HG03575 (cell line): ENCODE data around the gene TMPRSS9.

Experiments
- ATAC-seq: cut with Tn5 transposase; IDR thresholded peaks from one replicate; pipeline ENCODE4 v1.9.1; 2021; ENCODE audit not compliant: unreplicated experiment, insufficient number of reproducible peaks, low FRiP score; ENCODE audit errors: extremely low read depth

TMPRSS9 gene

GRCh38 chr19:2355168-2356035, 4.7 kb upstream of the TMPRSS9 start:
- no peak for ATAC-seq

- no peak for ATAC-seq
Observed at GRCh38 chr19:2356036-2356646, 3.9 kb upstream of the TMPRSS9 start.

DNA sequence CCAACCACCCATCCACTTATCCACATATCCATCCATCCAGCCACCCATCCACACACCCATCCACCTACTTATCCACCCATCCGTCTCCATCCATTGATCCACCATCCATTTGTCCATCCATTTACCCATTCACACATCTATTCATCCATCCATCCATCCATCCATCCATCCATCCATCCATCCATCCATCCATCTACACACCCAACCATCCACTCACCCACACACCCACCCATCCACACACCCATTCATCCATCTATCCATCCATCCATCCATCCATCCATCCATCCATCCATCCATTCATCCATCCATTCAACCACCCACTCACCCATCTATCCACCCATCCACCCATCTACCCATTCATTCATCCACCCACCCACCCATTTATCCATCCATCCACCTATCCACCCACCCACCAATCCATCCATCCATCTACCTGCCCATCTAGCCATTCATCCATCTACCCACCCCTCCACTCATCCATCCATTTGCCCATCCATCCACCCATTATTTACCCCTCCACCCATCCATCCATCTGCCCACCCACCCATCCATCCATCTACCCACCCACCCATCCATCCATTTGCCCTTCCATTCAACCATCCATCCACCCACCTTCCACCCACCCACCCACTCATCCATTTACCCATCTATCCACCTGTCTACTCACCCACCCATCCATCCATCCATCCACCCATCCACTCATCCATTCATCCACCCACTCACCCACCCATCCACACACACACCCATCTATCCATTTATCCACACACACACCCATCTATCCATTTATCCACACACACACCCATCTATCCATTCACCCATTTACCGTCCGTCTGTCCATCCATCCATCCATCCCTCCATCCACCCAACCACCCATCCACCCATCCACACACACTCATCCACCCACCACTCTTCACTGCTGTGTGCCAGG, 2.5 kb upstream of the TMPRSS9 start:
- no peak for ATAC-seq

GRCh38 chr19:2358548-2359173, 1.4 kb upstream of the TMPRSS9 start:
- no peak for ATAC-seq

DNA sequence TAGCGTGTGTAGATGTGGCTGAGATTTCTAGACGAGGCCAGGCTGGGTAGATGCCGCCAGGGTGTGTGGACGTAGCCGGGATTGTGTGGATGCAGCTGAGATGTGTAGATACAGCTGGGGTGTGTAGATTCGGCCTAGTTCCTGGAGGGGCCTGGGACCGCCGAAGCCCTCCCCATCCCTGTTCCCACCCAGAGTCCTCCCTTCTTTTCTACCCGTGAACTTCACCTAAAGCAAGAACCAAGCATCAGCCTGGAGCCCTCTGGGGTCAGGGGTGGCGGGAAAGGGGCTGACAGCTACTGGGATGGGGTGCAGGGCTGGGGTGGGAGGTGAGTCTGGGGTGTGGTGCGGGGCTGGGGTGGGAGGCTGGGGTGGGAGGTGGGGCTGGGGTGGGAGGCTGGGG, 768 bp downstream of the TMPRSS9 start:
- no peak for ATAC-seq

DNA sequence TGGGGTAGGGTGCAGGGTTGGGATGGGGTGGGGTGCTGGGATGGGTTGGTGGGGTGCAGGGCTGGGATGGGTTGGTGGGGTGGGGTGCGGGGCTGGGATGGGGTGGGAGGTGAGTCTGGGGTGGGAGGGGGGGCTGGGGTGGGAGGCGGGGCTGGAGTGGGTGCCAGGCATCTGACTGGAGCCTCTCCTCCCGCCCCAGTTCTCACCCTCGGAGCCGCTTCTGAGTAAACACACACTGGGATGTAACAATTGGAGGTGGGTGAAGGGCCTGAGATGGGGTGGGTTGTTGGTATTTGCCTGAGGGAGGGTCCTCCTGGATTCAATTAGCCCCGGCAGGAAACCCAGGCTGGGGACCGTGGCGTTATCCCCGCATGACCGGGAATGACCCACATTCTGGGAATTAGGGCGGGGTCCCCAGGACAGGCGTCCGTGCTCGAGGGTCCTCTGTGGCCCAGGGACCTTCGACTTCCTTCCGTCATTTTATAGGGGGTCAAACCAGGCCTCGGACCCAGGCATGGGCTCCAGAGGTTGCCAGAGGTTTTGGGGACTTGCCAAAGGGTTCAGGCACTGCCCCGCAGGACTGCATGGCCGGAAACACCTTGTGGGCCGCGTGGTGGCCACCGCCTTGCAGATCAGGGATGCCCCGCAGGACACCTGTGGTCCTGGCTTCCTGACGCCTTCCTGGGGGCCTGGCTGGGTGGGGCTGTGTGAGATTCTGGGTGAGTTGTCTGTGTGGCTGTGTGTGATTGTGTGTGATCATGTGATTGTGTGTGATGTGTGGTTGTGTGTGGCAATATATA, 1.4 kb downstream of the TMPRSS9 start:
- ATAC-seq: no peak

- ATAC-seq: no peak
Observed at GRCh38 chr19:2362046-2362969, 2.2 kb downstream of the TMPRSS9 start.

DNA sequence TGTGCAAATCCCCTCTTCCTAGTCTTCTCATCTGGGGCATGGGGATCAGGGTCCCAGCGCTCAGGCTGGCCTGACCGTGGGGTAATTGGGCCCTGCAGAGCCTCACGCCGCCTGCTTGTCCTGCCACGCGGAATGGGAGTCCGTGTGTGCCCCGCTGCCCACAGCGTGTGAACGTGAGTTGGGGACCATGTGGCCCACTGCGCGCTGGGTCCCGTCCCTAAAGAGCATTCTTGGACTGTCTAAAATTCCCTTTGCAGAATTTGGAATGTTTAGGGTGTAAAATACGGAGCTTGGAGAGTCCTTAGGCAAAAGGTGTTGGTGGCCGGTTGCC, 2.9 kb downstream of the TMPRSS9 start:
- no peak for ATAC-seq

DNA sequence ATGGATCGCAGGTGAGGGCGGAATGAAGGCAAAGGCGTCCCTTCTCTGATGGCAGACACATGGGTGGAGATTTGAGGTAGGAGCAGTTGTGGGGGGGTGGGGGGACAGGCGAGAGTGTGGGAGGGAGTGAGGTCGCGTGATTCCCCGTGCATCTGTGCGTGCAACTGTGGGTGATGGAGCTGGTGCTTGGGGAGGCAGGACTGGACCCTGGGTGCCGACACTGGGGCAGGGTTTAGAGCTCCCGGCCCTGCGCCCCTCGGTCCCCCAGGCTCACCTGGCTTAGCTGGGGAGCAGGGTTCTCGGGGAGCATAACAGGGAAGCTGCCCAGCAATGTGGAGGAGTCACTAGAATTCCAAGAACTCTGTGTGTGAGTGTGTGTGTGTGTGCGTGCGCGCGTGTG, 3.4 kb downstream of the TMPRSS9 start:
- no peak for ATAC-seq

DNA sequence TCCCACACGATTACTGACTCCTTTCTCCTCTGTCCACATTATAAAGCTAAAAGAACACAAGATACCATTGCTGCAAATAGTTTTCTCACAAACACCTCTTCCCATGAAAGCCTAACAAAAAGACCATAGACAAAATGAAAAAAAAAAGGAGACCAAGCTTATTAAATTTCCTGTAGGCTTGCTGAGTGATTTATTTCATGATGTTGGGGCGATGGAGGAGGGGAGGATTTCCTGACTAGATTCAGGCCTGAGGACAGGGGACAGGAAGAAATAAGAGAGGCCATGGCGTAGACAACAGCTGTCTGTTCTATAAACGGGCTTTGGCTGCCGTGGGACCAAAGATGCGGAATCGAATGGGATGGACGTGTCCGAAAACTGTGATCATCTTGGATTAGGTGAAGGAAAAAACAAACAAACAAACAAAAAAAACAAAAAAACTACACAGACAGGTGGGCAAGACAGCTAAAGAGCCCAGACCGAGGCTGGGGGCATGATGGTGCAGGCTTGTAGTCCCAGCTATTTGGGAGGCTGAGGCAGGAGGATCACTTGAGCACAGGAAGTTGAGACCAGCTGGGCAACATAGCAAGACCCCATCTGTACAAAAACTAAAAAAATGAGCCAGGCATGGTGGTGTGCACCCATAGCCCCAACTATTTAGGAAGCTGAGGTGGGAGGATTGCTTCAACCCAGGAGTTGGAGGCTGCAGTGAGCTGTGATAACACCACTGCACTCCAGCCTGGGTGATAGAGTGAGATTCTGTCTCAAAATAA, 5.3 kb downstream of the TMPRSS9 start:
- ATAC-seq: no peak

- ATAC-seq: no peak
Observed at GRCh38 chr19:2371656-2372055, 11.6 kb downstream of the TMPRSS9 start.

DNA sequence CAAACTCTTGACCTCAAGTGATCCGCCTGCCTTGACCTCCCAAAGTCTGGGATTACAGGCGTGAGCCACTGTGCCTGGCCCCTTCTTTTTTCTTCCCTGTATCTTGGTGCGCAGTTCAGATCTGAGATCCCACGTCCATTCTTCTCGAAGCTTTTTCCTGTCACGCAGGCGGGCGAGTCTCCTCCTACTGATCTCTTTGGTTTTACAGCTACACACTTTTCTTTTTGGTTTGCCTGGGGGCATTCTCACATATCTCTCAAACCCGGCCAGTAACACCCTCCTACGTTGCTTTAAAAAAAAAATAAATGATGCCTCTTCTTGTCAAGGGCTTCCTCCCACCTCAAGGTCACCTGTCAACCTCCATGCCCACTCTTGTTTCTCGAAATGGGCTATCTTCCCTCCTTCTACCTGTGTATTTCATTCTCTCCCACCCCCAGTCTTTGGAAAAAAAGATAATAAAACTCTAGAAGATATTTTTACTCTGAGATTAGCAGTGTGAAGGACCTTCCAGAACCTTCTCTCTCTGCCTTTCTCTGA, 12.1 kb downstream of the TMPRSS9 start:
- no peak for ATAC-seq

DNA sequence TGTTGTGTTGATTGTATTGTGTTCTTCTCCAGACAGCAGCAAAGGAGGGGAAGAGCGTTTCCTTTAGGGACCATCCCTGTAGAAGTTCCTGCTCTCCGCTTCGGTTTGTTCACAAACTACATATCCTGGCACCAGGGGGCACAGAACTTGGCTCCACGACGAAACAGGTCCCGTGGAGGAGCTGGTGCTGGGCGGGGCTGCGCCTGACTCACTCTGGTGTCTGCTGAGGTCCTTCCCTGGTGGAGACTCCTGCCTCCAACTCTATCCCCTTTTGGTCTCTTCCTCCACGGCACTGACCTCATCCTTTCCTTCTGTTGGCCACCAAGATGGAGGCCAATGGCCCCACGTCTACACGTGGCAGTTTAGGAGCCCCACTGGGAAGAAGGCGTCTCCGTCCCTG, 14.7 kb downstream of the TMPRSS9 start:
- ATAC-seq: no peak

DNA sequence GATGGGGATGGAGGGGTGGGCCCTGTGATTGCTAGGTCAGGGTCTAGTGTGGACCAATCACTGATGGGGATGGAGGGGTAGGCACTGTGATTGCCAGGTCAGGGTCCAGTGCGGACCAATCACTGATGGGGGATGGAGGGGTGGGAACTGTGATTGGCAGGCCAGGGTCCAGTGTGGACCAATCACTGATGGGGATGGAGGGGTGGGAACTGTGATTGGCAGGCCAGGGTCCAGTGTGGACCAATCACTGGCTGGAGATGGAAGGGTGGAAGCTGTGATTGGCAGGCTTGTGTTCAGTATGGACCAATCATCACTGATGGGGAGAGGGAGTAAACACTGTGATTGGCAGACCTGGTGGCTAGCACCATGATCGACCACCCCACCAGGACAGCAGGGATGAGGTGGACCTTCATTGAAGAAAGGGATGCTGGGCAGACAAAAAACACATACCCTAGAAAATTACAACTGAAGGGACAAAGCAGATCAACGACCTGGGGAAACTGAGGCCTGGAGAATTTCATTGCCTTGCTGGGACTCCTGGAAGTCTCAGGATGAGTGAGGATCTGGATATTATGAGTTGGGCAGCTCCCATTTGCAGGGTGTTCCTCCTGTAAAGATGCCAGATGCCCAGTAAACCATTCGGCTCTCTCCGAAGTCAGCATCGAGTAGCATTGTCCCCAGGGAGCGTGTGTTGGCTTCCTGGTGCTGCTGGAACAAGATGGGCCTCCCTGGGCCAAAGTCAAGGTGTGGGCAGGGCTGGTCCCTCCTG, 15.5 kb downstream of the TMPRSS9 start:
- ATAC-seq: no peak

- no peak for ATAC-seq
Observed at GRCh38 chr19:2376784-2377519, 16.9 kb downstream of the TMPRSS9 start.
